GM21526 (cell line): Measurements from ENCODE around the gene STMN3.

ENCODE experiments used
- ATAC-seq: cut with Tn5 transposase; IDR thresholded peaks from one replicate; pipeline ENCODE4 v1.9.1; 2021; ENCODE audit warnings: moderate library complexity; ENCODE audit not compliant: unreplicated experiment, low FRiP score

STMN3 gene

GRCh38 chr20:63692436-63693082 is 39.3 kb upstream of the STMN3 start:
- ATAC-seq: no peak

- ATAC-seq: no peak
Measured at GRCh38 chr20:63691711-63692435, 38.6 kb upstream of the STMN3 start.

- no peak for ATAC-seq
Measured at GRCh38 chr20:63690898-63691710, 37.9 kb upstream of the STMN3 start.

GRCh38 chr20:63690003-63690897 is 37.0 kb upstream of the STMN3 start:
- ATAC-seq: no peak

- ATAC-seq: no peak
Measured at GRCh38 chr20:63689046-63690002, 36.1 kb upstream of the STMN3 start.

- no peak for ATAC-seq
Measured at GRCh38 chr20:63688228-63689045, 35.2 kb upstream of the STMN3 start.

- no peak for ATAC-seq
Measured at GRCh38 chr20:63687419-63688178, 34.4 kb upstream of the STMN3 start.

- no peak for ATAC-seq
Measured at GRCh38 chr20:63686492-63687321, 33.5 kb upstream of the STMN3 start.

- no peak for ATAC-seq
Measured at GRCh38 chr20:63686094-63686491, 32.9 kb upstream of the STMN3 start.

GRCh38 chr20:63685269-63686026 is 32.2 kb upstream of the STMN3 start:
- ATAC-seq: no peak

GRCh38 chr20:63682384-63683139 is 29.3 kb upstream of the STMN3 start:
- no peak for ATAC-seq

- ATAC-seq: no peak
Measured at GRCh38 chr20:63681609-63682142, 28.5 kb upstream of the STMN3 start.

GRCh38 chr20:63680857-63681608 is 27.8 kb upstream of the STMN3 start:
- no peak for ATAC-seq

- no peak for ATAC-seq
Measured at GRCh38 chr20:63680427-63680826, 27.2 kb upstream of the STMN3 start.
